Adipose tissue (tissue), 3 donors: ENCODE data around the gene IL18. TPM values are rescaled to one million over a fixed set of nuclear protein-coding genes. Genes with fewer than 3 reads are reported as not detected.
"Not testable (repeated sequence)": the region's sequence is repeated elsewhere in the genome, so short reads cannot be mapped to it uniquely, and the experiment has no call there.

Source experiments
- H3K27ac ChIP-seq: one replicate; pipeline ENCODE4 v1.5.1; 2013; ENCODE audit warnings: low read depth, low read length
- WGBS, 3 donors: extraction: QIAGEN DNeasy Blood & Tissue Kit; methylation state at CpG; one replicate each; pipeline ENCODE4 v1.1.7; 2013; 5-methylcytosine and 5-hydroxymethylcytosine counted together
- polyA plus RNA-seq, 3 donors: library from polyadenylated mRNA; stranded (reverse); fragments of 200-250 nt; gene quantifications; one replicate each; pipeline ENCODE4 v1.2.3, GENCODE V29; 2013
- donor health status: healthy with polysubstance abuse.
- donor health status: Bipolar disorder and iron deficiency.
- donor health status: healthy.

IL18 gene
- 10 to 100 TPM in 1 of 3 donors, 1 to 10 TPM in 2; 3.2 to 26.2 (median 5.5) TPM for polyA plus RNA-seq

DNA sequence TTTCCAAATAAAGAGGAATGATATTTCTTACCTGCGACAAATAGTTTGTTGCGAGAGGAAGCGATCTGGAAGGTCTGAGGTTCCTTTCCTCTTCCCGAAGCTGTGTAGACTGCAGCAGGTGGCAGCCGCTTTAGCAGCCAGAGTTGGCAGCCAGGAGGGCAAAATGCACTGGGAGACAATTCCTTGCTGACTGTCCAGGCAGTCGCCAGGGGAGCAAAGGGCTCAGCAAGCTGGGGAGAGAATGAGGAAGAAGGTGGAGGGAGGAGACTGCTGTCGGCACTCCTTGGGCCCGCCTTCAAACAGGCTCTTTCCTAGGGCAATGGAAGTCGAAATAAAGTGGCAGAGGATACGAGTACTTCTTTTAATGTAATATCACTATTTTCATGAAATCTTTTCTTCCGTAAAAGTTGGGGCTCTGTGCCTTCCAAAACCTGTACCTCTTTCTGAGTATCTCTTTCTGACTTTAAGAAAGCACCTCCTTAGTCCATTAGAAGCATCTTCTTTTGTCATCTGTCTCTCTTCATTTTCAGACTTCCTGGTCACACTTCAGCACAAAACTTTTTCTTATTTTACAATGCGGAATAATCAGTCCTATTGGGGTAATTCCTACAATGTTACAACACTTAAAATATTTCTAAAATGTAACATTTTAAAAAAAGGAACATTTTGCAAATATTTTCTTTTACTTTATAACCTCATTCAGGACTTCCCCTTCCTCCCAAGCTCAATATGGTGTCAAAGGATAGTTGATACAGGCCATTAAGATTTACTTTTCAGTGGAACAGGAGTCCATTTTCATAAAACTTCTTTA, at the start of gene IL18:
TSS of gene IL18 (minus strand) at position 220 of the 811 bp plus-strand sequence. CDS start 9,041 bp downstream, outside the sequence.
- 36 to 56% (median 48%) methylated on average over 12 of the region's 12 CpGs for WGBS, 3 donors
- no peak within 1 kb of the TSS for H3K27ac ChIP-seq

DNA sequence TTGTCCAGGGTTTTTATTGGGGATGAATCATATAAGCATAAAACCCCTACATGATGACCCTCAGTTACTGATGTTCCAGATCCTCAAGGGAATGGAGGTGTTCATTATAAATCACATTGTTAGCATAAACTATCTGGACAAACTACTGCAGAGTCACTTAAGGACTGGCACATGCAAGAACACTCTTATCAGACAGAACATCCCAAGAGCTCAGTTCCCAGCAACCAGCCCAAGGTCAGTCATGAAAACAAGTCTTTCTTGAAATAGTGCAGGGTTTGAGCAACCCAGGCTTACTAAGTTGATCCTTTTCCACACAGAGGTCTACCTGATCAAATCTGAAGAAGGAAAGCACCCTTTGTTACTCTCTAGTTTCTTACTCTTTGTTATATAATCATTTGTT, 48.8 kb upstream of the IL18 start:
- H3K27ac ChIP-seq, result no peak overlapping the region

- no peak overlapping the region for H3K27ac ChIP-seq
- 93 to 99% (median 94%) methylated on average over 3 of the region's 3 CpGs for WGBS, 3 donors
Measured at GRCh38 chr11:112212290-112212689, 48.4 kb upstream of the IL18 start.

GRCh38 chr11:112211536-112211935, 47.6 kb upstream of the IL18 start:
- 51 to 57% (median 52%) methylated on average over 2 of the region's 2 CpGs for WGBS, 3 donors
- H3K27ac ChIP-seq, result no peak overlapping the region

DNA sequence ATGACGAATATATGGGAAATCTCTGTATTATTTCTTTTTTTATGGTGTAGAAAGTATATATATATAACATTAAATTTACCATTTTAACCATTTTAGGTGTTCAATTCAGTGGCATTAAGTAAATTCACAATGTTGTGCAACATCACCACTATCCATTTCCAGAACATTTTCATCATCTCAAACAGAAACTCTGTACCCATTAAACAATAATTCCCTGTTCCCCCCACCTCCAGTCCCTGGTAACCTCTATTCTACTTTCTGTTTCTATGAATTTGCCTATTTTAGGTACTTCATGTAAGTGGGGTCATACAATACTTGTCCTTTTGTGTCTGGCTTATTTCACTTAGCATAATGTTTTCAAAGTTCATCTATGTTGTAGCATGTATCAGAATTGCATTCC, 47.0 kb upstream of the IL18 start:
- 65 to 88% (median 77%) methylated on average over 1 of the region's 1 CpG for WGBS, 3 donors
- no peak overlapping the region for H3K27ac ChIP-seq

- H3K27ac ChIP-seq, result no peak overlapping the region
- 93 to 97% (median 93%) methylated on average over 23 of the region's 23 CpGs for WGBS, 3 donors
Measured at GRCh38 chr11:112206071-112206470, 42.2 kb upstream of the IL18 start.

DNA sequence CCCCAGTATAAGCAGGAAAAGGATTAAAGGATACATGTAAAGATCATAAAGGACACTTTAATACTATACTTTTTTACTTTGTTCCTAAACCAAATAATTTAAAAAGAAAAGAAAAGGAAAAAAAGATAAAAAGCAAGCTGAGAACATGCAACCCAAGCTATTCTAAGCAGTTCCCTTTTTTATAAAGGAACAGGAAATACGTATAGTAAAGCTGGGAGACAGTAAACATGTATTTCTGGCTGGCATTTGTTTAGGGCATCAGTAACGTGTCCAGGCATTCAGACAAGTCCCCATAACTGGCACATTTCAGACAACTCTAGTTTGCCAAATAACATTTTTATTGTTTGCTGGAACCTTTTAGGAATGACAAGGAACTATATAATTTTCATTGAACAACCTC, 36.4 kb upstream of the IL18 start:
- 25 to 50% (median 31%) methylated on average over 2 of the region's 2 CpGs for WGBS, 3 donors
- H3K27ac ChIP-seq, result no peak overlapping the region

- H3K27ac ChIP-seq, result not testable (repeated sequence)
Measured at GRCh38 chr11:112199101-112199500, 35.2 kb upstream of the IL18 start.

DNA sequence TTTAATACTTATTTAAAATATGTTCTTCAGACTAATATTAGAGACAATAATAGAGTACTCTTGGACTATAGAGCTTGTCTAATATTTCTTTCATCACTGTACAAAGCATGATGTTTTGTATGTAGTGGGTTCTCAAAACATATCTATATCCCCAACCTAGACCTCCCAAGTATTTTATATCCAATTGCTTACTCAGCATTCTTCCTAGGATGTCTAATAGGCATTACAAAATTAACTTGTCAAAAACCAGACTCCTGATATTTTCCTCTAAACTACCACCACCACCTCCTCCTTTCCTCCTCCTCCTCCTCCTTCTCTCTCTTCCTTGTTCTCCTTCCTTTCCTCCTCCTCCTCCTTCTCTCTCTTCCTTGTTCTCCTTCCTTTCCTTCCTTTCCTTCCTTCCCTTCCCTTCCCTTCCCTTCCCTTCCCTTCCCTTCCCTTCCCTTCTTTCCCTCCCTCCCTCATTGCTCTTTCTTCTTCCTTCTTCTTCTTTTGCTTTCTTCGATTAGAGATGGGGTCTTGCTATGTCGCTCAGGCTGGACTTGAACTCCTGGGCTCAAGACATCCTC, 32.7 kb upstream of the IL18 start:
- WGBS, 3 donors, result 79 to 100% (median 91%) methylated on average over 1 to 2 of the region's 2 CpGs
- H3K27ac ChIP-seq, result no peak overlapping the region

More at GRCh38 chr11:112199101-112199500, 35.2 kb upstream of the IL18 start:
- WGBS, 3 donors, result 73 to 88% (median 81%) methylated on average over 4 of the region's 4 CpGs

GRCh38 chr11:112195951-112196351, 32.1 kb upstream of the IL18 start:
- 22 to 36% (median 27%) methylated on average over 2 of the region's 2 CpGs for WGBS, 3 donors
- H3K27ac ChIP-seq, result no peak overlapping the region

DNA sequence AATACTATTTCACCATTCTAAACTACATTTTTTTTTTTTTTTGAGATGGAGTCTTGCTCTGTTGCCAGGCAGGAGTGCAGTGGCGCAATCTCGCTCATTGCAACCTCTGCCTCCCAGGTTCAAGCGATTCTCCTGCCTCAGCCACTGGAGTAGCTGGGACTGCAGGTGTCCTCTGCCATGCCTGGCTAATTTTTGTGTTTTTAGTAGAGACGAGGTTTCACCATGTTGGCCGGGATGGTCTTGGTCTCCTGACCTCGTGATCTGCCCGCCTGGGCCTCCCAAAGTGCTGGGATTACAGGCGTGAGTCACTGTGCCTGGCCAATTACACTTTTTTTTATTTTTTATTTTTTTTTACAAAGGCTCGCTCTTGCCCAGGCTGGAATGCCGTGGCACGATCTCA, 31.2 kb upstream of the IL18 start:
- 65 to 81% (median 71%) methylated on average over 11 of the region's 11 CpGs for WGBS, 3 donors
- not testable (repeated sequence) for H3K27ac ChIP-seq

DNA sequence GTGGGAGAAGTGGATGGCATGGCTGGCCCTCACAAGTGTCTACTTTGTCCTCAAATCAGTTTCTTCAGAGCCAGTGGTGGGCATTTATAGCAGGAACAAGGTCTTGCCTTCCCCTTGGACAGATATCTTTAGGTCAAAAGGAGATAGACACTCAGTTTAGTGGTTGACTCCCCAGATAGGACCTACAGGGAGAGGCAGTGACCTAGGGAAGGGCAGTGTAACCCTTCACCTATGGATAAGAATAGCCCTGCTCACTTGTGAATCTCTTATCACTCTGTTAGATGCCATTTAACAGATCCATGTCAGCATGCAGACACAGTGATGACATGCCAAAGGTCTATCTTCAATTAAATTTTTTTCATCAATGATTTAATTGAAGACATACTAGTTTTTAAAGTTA, 22.4 kb upstream of the IL18 start:
- no peak overlapping the region for H3K27ac ChIP-seq

GRCh38 chr11:112185883-112186282, 22.0 kb upstream of the IL18 start:
- H3K27ac ChIP-seq, result no peak overlapping the region

DNA sequence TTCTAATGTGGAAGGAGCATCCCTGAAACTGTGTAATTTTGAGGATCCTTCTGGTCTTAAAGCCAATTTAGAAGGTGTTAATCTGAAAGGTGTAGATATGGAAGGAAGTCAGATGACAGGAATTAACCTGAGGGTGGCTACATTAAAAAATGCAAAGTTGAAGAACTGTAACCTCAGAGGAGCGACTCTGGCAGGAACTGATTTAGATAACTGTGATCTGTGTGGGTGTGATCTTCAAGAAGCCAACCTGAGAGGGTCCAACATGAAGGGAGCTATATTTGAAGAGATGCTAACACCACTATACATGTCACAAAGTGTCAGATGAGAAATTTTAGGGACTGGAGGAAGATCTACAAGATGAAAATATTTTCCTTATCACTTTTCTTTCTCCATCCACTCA, 19.0 kb upstream of the IL18 start:
- 46 to 65% (median 58%) methylated on average over 1 of the region's 1 CpG for WGBS, 3 donors
- no peak overlapping the region for H3K27ac ChIP-seq

- no peak overlapping the region for H3K27ac ChIP-seq
Measured at GRCh38 chr11:112179601-112180000, 15.7 kb upstream of the IL18 start.

- H3K27ac ChIP-seq, result no peak overlapping the region
- WGBS, 3 donors, result 49 to 70% (median 59%) methylated on average over 3 of the region's 3 CpGs
Measured at GRCh38 chr11:112178936-112179335, 15.0 kb upstream of the IL18 start.

- no peak overlapping the region for H3K27ac ChIP-seq
- 92 to 98% (median 96%) methylated on average over 1 of the region's 1 CpG for WGBS, 3 donors
Measured at GRCh38 chr11:112178428-112178827, 14.5 kb upstream of the IL18 start.

DNA sequence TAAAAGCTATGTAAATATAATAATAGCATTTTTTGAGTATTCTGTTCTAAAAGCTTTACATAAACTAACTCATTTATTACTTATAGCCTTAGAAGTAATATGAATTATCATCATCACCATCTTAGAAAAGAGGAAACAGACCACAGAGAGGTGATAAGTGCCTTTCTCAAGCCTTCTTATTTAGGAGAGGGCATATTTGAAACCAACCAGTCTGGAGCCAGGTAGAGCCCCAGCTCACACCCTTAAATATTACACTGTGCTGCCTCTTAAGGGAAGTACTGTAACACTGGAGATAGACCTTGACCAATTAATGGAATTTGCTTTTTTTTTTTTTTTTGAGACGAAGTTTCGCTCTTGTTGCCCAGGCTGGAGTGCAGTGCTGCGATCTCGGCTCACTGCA, 13.7 kb upstream of the IL18 start:
- no peak overlapping the region for H3K27ac ChIP-seq
- WGBS, 3 donors, result 77 to 95% (median 88%) methylated on average over 2 to 4 of the region's 4 CpGs

GRCh38 chr11:112176077-112176476, 12.2 kb upstream of the IL18 start:
- no peak overlapping the region for H3K27ac ChIP-seq
- 58 to 88% (median 77%) methylated on average over 1 of the region's 1 CpG for WGBS, 3 donors

- WGBS, 3 donors, result 12 to 21% (median 20%) methylated on average over 4 of the region's 4 CpGs
- H3K27ac ChIP-seq, result no peak overlapping the region
Measured at GRCh38 chr11:112175599-112175952, 11.7 kb upstream of the IL18 start.
